Measurements from ENCODE around the gene VPS26C.

DNA sequence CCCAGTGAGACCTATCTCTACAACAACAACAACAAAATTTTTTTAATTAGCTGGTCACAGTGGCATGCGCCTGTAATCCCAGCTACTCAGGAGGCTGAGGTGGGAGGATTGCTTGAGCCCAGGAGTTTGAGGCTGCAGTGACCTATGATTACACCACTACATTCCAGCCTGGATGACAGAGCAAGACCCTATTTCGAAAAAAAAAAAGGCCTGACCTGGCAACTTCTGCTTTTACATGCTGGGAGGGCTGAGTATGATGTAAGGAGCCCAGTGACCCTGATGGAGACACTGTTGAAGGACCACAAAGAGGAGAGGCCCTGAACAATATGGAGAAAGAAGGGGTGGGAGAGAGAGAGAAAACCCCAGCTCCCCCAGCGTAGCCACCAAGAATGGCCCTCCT, 9.2 kb upstream of the VPS26C start:
- TF ChIP-seq, protein P1, sequence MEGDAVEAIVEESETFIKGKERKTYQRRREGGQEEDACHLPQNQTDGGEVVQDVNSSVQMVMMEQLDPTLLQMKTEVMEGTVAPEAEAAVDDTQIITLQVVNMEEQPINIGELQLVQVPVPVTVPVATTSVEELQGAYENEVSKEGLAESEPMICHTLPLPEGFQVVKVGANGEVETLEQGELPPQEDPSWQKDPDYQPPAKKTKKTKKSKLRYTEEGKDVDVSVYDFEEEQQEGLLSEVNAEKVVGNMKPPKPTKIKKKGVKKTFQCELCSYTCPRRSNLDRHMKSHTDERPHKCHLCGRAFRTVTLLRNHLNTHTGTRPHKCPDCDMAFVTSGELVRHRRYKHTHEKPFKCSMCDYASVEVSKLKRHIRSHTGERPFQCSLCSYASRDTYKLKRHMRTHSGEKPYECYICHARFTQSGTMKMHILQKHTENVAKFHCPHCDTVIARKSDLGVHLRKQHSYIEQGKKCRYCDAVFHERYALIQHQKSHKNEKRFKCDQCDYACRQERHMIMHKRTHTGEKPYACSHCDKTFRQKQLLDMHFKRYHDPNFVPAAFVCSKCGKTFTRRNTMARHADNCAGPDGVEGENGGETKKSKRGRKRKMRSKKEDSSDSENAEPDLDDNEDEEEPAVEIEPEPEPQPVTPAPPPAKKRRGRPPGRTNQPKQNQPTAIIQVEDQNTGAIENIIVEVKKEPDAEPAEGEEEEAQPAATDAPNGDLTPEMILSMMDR (IDR thresholded peaks at IDR 0.05; ENCODE audit: low read depth, low read length, poor library complexity, severe bottlenecking), result no peak
- TF ChIP-seq EZH2phosphoT487 (IDR thresholded peaks at IDR 0.05; ENCODE audit: borderline replicate concordance, low read length), result no peak
